DOHH2 (cell line): ENCODE measurements around the gene TLE1.

Experiments used
- H3F3A ChIP-seq: fragments of 200-600 bp; sonication (generic), shearing (Covaris generic); 2 replicates; pipeline ENCODE4 v1.6.0; 2016; ENCODE audit warnings: antibody characterized with exemption, mild to moderate bottlenecking; ENCODE audit not compliant: control insufficient read depth, insufficient read depth
- H3K27ac ChIP-seq: fragments of 200-600 bp; sonication (generic); 2 replicates; pipeline ENCODE4 v1.5.1; 2014; ENCODE audit warnings: low read depth, mild to moderate bottlenecking, low read length, moderate library complexity
- H3K27me3 ChIP-seq: fragments of 200-600 bp; sonication (generic); 2 replicates; pipeline ENCODE4 v1.6.1; 2014; ENCODE audit warnings: mild to moderate bottlenecking, low read length, mixed read lengths; ENCODE audit not compliant: control insufficient read depth
- H3K36me3 ChIP-seq: fragments of 200-600 bp; sonication (generic); 2 replicates; pipeline ENCODE4 v1.6.1; 2014; ENCODE audit warnings: mild to moderate bottlenecking, low read length, moderate library complexity, mixed read lengths; ENCODE audit not compliant: control insufficient read depth
- H3K4me1 ChIP-seq: fragments of 200-600 bp; sonication (generic); 2 replicates; pipeline ENCODE4 v1.6.1; 2014; ENCODE audit warnings: mild to moderate bottlenecking, low read length, mixed read lengths; ENCODE audit not compliant: control insufficient read depth
- H3K4me2 ChIP-seq: fragments of 200-600 bp; sonication (generic); 2 replicates; pipeline ENCODE4 v1.6.0; 2014; ENCODE audit warnings: mild to moderate bottlenecking, low read length, moderate library complexity
- H3K4me3 ChIP-seq: fragments of 200-600 bp; sonication (generic); 2 replicates; pipeline ENCODE4 v1.5.1; 2014; ENCODE audit warnings: mild to moderate bottlenecking, low read length, mixed read lengths
- H3K79me2 ChIP-seq: fragments of 200-600 bp; sonication (generic); 2 replicates; pipeline ENCODE4 v1.6.1; 2014; ENCODE audit warnings: mild to moderate bottlenecking, low read length, mixed read lengths; ENCODE audit not compliant: control insufficient read depth
- H3K9me2 ChIP-seq: fragments of 200-600 bp; sonication (generic); replicated peaks from 2 replicates; pipeline ENCODE4 v1.6.1; 2014; ENCODE audit warnings: mild to moderate bottlenecking, low read length, mixed read lengths; ENCODE audit not compliant: control insufficient read depth
- H3K9me3 ChIP-seq: fragments of 200-600 bp; sonication (generic); 2 replicates; pipeline ENCODE4 v1.6.1; 2014; ENCODE audit warnings: antibody characterized with exemption, low read length, mixed read lengths; ENCODE audit not compliant: control insufficient read depth, insufficient read depth
- H4K20me1 ChIP-seq: fragments of 200-600 bp; sonication (generic); 2 replicates; pipeline ENCODE4 v1.6.0; 2014; ENCODE audit warnings: low read depth, mild to moderate bottlenecking, antibody characterized with exemption, low read length, moderate library complexity; ENCODE audit not compliant: control insufficient read depth, insufficient read depth
- EZH2phosphoT487 ChIP-seq: fragments of 200-600 bp; sonication (generic); IDR thresholded peaks from 2 replicates; pipeline ENCODE4 v1.6.1; 2017; ENCODE audit warnings: borderline replicate concordance, mild to moderate bottlenecking, antibody characterized with exemption, low read length, moderate library complexity, mixed read lengths
- TF ChIP-seq, protein P1 (sequence below): fragments of 200-600 bp; sonication (generic); IDR thresholded peaks from one replicate; pipeline ENCODE4 v1.5.1; 2014; ENCODE audit warnings: antibody characterized with exemption, mild to moderate bottlenecking, low read depth, low read length; ENCODE audit not compliant: poor library complexity, severe bottlenecking

TLE1 gene

DNA sequence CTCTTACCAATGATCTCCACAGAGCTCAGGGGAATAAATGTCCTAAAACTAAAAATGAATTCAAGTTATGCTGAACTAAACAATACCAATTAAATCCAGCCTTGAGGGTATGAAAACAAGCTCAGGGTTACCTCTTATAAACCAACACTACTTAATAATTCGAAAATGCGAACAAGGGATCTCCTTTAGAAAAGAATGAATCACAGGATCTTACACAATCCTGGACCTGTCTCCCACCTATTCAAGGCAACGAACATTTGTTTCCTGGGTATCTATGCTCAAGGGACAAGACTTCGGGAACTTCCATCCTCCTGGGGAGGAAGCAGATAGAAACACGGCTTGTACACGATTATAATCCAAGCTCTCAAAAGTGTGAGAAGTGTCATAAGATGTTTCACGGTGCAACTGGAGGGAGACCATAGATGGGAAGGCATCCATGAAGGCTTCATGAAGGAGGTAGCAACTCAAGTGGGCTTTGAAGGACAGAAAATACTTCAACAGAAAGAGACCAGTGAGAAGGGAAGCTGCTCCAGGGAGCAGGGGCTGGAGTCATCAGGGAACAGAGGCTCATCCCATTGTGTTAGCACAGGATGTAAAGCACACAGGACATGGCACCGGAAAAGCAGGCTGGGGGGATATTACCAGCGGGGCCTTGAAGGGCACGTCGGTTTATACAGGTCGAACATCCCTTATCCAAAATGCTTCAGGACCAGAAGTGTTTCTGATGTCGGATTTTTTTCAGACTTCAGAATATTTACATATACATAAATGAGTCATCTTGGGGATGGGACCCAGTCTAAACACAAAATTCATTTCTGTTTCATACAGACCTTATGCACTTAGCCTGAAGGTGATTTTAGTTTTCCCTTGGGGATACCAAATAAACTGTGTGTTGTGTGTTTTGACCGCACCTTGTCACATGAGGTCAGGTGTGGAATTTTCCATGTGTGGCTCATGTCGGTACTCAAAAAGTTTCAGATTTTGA, 87.4 kb downstream of the TLE1 start:
- Histone ChIP-seq H3F3A (no peaks in the 10 kb centered on the region), H3K4me1 (no peaks in the 10 kb centered on the region), H3K36me3 (no peaks in the 10 kb centered on the region), H3K27me3 (peaks cover 10% of the 10 kb centered on the region), H4K20me1 (no peaks in the 10 kb centered on the region), H3K9me3 (no peaks in the 10 kb centered on the region), H3K9me2 (no peaks in the 10 kb centered on the region), H3K4me2 (no peak overlapping the region), H3K79me2 (no peaks in the 10 kb centered on the region), H3K27ac (no peak overlapping the region), H3K4me3 (no peak overlapping the region)
- TF ChIP-seq, protein P1, sequence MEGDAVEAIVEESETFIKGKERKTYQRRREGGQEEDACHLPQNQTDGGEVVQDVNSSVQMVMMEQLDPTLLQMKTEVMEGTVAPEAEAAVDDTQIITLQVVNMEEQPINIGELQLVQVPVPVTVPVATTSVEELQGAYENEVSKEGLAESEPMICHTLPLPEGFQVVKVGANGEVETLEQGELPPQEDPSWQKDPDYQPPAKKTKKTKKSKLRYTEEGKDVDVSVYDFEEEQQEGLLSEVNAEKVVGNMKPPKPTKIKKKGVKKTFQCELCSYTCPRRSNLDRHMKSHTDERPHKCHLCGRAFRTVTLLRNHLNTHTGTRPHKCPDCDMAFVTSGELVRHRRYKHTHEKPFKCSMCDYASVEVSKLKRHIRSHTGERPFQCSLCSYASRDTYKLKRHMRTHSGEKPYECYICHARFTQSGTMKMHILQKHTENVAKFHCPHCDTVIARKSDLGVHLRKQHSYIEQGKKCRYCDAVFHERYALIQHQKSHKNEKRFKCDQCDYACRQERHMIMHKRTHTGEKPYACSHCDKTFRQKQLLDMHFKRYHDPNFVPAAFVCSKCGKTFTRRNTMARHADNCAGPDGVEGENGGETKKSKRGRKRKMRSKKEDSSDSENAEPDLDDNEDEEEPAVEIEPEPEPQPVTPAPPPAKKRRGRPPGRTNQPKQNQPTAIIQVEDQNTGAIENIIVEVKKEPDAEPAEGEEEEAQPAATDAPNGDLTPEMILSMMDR = no peak
- no peak for TF ChIP-seq EZH2phosphoT487

DNA sequence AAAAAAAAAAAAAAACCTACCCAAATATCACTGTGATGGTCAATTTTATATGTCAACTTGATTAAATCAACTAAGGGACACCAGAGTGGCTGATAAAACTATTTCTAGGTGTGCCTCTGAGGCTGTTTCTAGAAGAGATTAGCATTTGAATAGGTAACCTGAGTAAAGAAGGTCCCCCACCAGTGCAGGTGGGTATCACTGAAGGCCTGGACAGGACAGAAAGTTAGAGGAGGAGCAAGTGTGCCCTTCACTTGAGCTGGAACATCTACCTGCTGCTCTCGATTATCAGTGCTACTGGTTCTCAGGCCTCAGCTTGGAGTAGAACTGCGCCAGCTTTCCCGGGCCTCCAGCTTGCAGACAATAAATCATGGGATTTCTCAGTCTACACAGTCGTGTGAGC, 88.7 kb downstream of the TLE1 start:
- no peaks in the 10 kb centered on the region for H3K9me3 ChIP-seq
- no peaks in the 10 kb centered on the region for H3K36me3 ChIP-seq
- no peaks in the 10 kb centered on the region for H3K9me2 ChIP-seq
- no peaks in the 10 kb centered on the region for H3F3A ChIP-seq
- TF ChIP-seq, protein P1 = no peak
- TF ChIP-seq EZH2phosphoT487 = no peak
- no peak overlapping the region for H3K4me2 ChIP-seq
- no peaks in the 10 kb centered on the region for H3K79me2 ChIP-seq
- no peak overlapping the region for H3K27ac ChIP-seq
- no peaks in the 10 kb centered on the region for H3K4me1 ChIP-seq
- peaks cover 10% of the 10 kb centered on the region for H3K27me3 ChIP-seq
- no peaks in the 10 kb centered on the region for H4K20me1 ChIP-seq
- no peak overlapping the region for H3K4me3 ChIP-seq

- Histone ChIP-seq H3K4me2 (no peak overlapping the region), H3K79me2 (no peaks in the 10 kb centered on the region), H3K9me3 (no peaks in the 10 kb centered on the region), H3K27me3 (peaks cover 10% of the 10 kb centered on the region), H3F3A (no peaks in the 10 kb centered on the region), H4K20me1 (no peaks in the 10 kb centered on the region), H3K9me2 (no peaks in the 10 kb centered on the region), H3K36me3 (no peaks in the 10 kb centered on the region), H3K4me3 (no peak overlapping the region), H3K27ac (no peak overlapping the region), H3K4me1 (no peaks in the 10 kb centered on the region)
- TF ChIP-seq, protein P1 = no peak
- no peak for TF ChIP-seq EZH2phosphoT487
Observed at GRCh38 chr9:81599837-81600236, 89.5 kb downstream of the TLE1 start.
